HepG2 (cell line): Measurements from ENCODE around the gene KRTAP5-4. TPM values are rescaled to one million over a fixed set of nuclear protein-coding genes. Genes with fewer than 3 reads are reported as not detected.

Experiments used
- ATAC-seq: fragments of 200-7000 bp; cut with Tn5 transposase; 3 replicates; pipeline ENCODE4 v1.9.1; 2020; ENCODE audit warnings: mild to moderate bottlenecking, moderate library complexity
- BruUV-seq: library from RNA; stranded (reverse); fragments of 400-500 nt; replicated peaks from 2 replicates; lab custom pipeline; 2021; lab: Mats Ljungman, UMichigan
- CTCF ChIA-PET: fragments of 300-600 bp; formaldehyde crosslinking; extraction: SDS; loops from one replicate; lab custom pipeline; 2021; ENCODE audit warnings: low total read pairs, inconsistent platforms, low intra/inter-chr PET ratio; lab: Yijun Ruan, JAX
- POLR2A ChIA-PET: fragments of 350-600 bp; sonication (Branson Sonifier 250); formaldehyde crosslinking; loops from one replicate; lab custom pipeline; 2020; ENCODE audit warnings: antibody characterized with exemption, inconsistent platforms; lab: Yijun Ruan, JAX
- DNase-seq: peaks from one replicate; pipeline ENCODE4 v3.0.0-alpha.2; 2015; ENCODE audit warnings: low spot score
- FAIRE-seq: peaks from 3 replicates; lab custom pipeline; 2011; peaks lifted over from hg19 to GRCh38; lab: Jason Lieb, UNC
- H2AFZ ChIP-seq: one replicate; pipeline ENCODE4 v1.6.1; 2011; ENCODE audit warnings: low read length, inconsistent platforms
- H3K27ac ChIP-seq: fragments of 300-600 bp; 3 replicates; pipeline ENCODE4 v1.8.0; 2011; ENCODE audit warnings: mixed run types, mild to moderate bottlenecking, mixed read lengths, low read length, inconsistent platforms; ENCODE audit not compliant: insufficient read depth; ENCODE audit errors: extremely low read length
- H3K27me3 ChIP-seq, 2 experiments: fragments of 200-600 bp in 1 of 2; 2 replicates in 1 of 2; 3 replicates in 1 of 2; pipeline versions ENCODE4 v1.6.0 to v1.8.0; 2011; ENCODE audit warnings: low read length in 2 of 2, mild to moderate bottlenecking in 2 of 2, moderate library complexity in 2 of 2, inconsistent platforms in 1 of 2; ENCODE audit not compliant: insufficient read depth in 2 of 2, control insufficient read depth in 1 of 2
- H3K36me3 ChIP-seq, 2 experiments: fragments of 200-600 bp in 1 of 2; replicated peaks in 1 of 2; 2 replicates in 1 of 2; 3 replicates in 1 of 2; pipeline versions ENCODE4 v1.5.1 to v1.8.0; 2011; ENCODE audit warnings: low read length in 2 of 2, inconsistent platforms in 1 of 2; ENCODE audit not compliant: insufficient read depth in 2 of 2, control insufficient read depth in 1 of 2
- H3K4me1 ChIP-seq: 2 replicates; pipeline ENCODE4 v1.5.1; 2012; ENCODE audit warnings: low read length, inconsistent platforms; ENCODE audit not compliant: insufficient read depth
- H3K4me2 ChIP-seq: 2 replicates; pipeline ENCODE4 v1.6.0; 2011; ENCODE audit warnings: low read depth, low read length, inconsistent platforms
- H3K4me3 ChIP-seq, 3 experiments: fragments of 200-600 bp in 1 of 3; sonication (generic), shearing (Covaris generic) in 1 of 3; replicated peaks in 1 of 3; 2 replicates each; pipeline ENCODE4 v1.5.1; 2011 to 2016; ENCODE audit warnings: low read length in 3 of 3, inconsistent platforms in 2 of 3, low read depth in 2 of 3, mild to moderate bottlenecking in 2 of 3, control low read depth in 1 of 3, mixed read lengths in 1 of 3; ENCODE audit not compliant: insufficient read depth in 1 of 3
- H3K79me2 ChIP-seq: one replicate; pipeline ENCODE4 v1.6.1; 2011; ENCODE audit warnings: low read length, inconsistent platforms; ENCODE audit not compliant: insufficient read depth
- H3K9ac ChIP-seq: 2 replicates; pipeline ENCODE4 v1.6.0; 2011; ENCODE audit warnings: mild to moderate bottlenecking, low read depth, low read length, inconsistent platforms; ENCODE audit not compliant: insufficient read depth
- H3K9me3 ChIP-seq: 2 replicates; pipeline ENCODE4 v1.5.1; 2012; ENCODE audit warnings: mild to moderate bottlenecking, low read length
- H4K20me1 ChIP-seq: 2 replicates; pipeline ENCODE4 v1.6.0; 2011; ENCODE audit warnings: inconsistent platforms, mild to moderate bottlenecking, low read length, moderate library complexity; ENCODE audit not compliant: insufficient read depth
- DR1 ChIP-seq: sonication (generic); formaldehyde crosslinking; IDR thresholded peaks from 2 replicates; pipeline ENCODE4 v1.8.0; 2021; ENCODE audit warnings: mild to moderate bottlenecking, missing genetic modification reagents, inconsistent platforms
- HOXA7 ChIP-seq: sonication (generic); formaldehyde crosslinking; IDR thresholded peaks from 2 replicates; pipeline ENCODE4 v1.8.1; 2022; ENCODE audit warnings: mild to moderate bottlenecking, missing genetic modification reagents, moderate library complexity
- NFYC ChIP-seq: IDR thresholded peaks from 2 replicates; pipeline ENCODE4 v1.6.1; 2016; ENCODE audit warnings: missing genetic modification reagents, missing compliant biosample characterization
- NONO ChIP-seq, 2 experiments: fragments of 450-650 bp in 1 of 2; sonication (generic) in 1 of 2; formaldehyde crosslinking in 1 of 2; IDR thresholded peaks in 1 of 2; conservative IDR thresholded peaks in 1 of 2; 2 replicates each; pipeline versions ENCODE4 v1.6.1 to v1.8.0; 2017 to 2022; ENCODE audit warnings: mild to moderate bottlenecking in 1 of 2, missing genetic modification reagents in 1 of 2, moderate library complexity in 1 of 2
- RFX1 ChIP-seq: fragments of 450-650 bp; IDR thresholded peaks from 2 replicates; pipeline ENCODE4 v1.6.1; 2017
- SP1 ChIP-seq, 2 experiments: fragments of 450-650 bp in 1 of 2; sonication (generic) in 1 of 2; formaldehyde crosslinking in 1 of 2; IDR thresholded peaks; 2 replicates each; pipeline versions ENCODE4 v1.4.0 to v1.6.1; 2016 to 2020; ENCODE audit warnings: missing genetic modification reagents in 1 of 2
- ZIK1 ChIP-seq: sonication (generic); formaldehyde crosslinking; IDR thresholded peaks from 2 replicates; pipeline ENCODE4 v1.5.0; 2020; ENCODE audit warnings: mild to moderate bottlenecking, low read depth, missing genetic modification reagents, borderline replicate concordance
- ZNF143 ChIP-seq: sonication (generic); formaldehyde crosslinking; IDR thresholded peaks from 2 replicates; pipeline ENCODE4 v1.4.0; 2020; ENCODE audit warnings: missing genetic modification reagents
- ZNF207 ChIP-seq: fragments of 450-650 bp; IDR thresholded peaks from 2 replicates; pipeline ENCODE4 v1.6.1; 2016; ENCODE audit warnings: antibody characterized with exemption, borderline replicate concordance
- ZNF234 ChIP-seq: sonication (generic); formaldehyde crosslinking; conservative IDR thresholded peaks from 2 replicates; pipeline ENCODE4 v1.5.1; 2020; ENCODE audit warnings: mild to moderate bottlenecking, missing genetic modification reagents
- ZNF644 ChIP-seq: IDR thresholded peaks from 2 replicates; pipeline ENCODE4 v1.6.1; 2016; ENCODE audit warnings: low read depth
- ZNF652 ChIP-seq: IDR thresholded peaks from 2 replicates; pipeline ENCODE4 v1.6.1; 2016; ENCODE audit warnings: low read depth, borderline replicate concordance
- ZNF709 ChIP-seq: sonication (generic); formaldehyde crosslinking; IDR thresholded peaks from 2 replicates; pipeline ENCODE4 v1.5.0; 2020; ENCODE audit warnings: mild to moderate bottlenecking, missing genetic modification reagents
- WGBS: methylation state at CpG from one replicate; pipeline ENCODE4 v1.1.6; 2017; ENCODE audit warnings: low lambda C conversion rate; 5-methylcytosine and 5-hydroxymethylcytosine counted together
- in situ Hi-C: cut with HindIII; loops from 2 replicates; pipeline ENCODE4 v1.10.0; 2017; ENCODE audit warnings: low pct_unique_long_range_greater_than_20kb; ENCODE audit not compliant: extremely low pct_ligation_motif_present
- intact Hi-C: fragments of 100-400 bp; cut with micrococcal nuclease; formaldehyde crosslinking; loops from one replicate; pipeline ENCODE4 v1.10.0; 2022; ENCODE audit not compliant: unreplicated experiment
- polyA plus RNA-seq, 8 experiments: library from polyadenylated mRNA; depleted of rRNA in 3 of 8; stranded (reverse) in 7 of 8; unstranded in 1 of 8; fragments of >200 nt; fragmentation: Illumina TruSeq in 4 of 8; extraction: Trizol in 4 of 8; gene quantifications; 2 replicates each; pipeline versions ENCODE4 v1.2.1 to v1.2.3, GENCODE V29; 2011 to 2016; ENCODE audit warnings: low read depth in 4 of 8, missing spikeins in 1 of 8, mixed read lengths in 1 of 8; ENCODE audit not compliant: insufficient read depth in 1 of 8
- total RNA-seq, 5 experiments: library from RNA; depleted of rRNA; stranded (reverse); fragments of >200 nt; fragmentation: Illumina TruSeq; extraction: Trizol; gene quantifications; 2 replicates each; pipeline ENCODE4 v1.2.3, GENCODE V29; 2016; ENCODE audit warnings: low read depth in 1 of 5
- TF ChIP-seq, protein P1 (sequence below): sonication (generic); formaldehyde crosslinking; IDR thresholded peaks from 2 replicates; pipeline ENCODE4 v1.5.1; 2020; ENCODE audit warnings: missing genetic modification reagents, mild to moderate bottlenecking, borderline replicate concordance
- TF ChIP-seq, protein P2 (sequence below): sonication (generic); formaldehyde crosslinking; IDR thresholded peaks from 2 replicates; pipeline ENCODE4 v1.5.0; 2020; ENCODE audit warnings: missing genetic modification reagents
- TF ChIP-seq, protein P3 (sequence below): sonication (generic); formaldehyde crosslinking; IDR thresholded peaks from 2 replicates; pipeline ENCODE4 v1.5.0; 2020; ENCODE audit warnings: mild to moderate bottlenecking, missing genetic modification reagents, borderline replicate concordance
- TF ChIP-seq, protein P4 (sequence below): sonication (generic); formaldehyde crosslinking; IDR thresholded peaks from 2 replicates; pipeline ENCODE4 v1.4.0; 2020; ENCODE audit warnings: missing genetic modification reagents, borderline replicate concordance

Gene KRTAP5-4
- total and polyA plus RNA-seq, 2 of the 13 experiments (the other 11 are each of a cell fraction or from before 2014, with no cell fraction given): not detected

DNA sequence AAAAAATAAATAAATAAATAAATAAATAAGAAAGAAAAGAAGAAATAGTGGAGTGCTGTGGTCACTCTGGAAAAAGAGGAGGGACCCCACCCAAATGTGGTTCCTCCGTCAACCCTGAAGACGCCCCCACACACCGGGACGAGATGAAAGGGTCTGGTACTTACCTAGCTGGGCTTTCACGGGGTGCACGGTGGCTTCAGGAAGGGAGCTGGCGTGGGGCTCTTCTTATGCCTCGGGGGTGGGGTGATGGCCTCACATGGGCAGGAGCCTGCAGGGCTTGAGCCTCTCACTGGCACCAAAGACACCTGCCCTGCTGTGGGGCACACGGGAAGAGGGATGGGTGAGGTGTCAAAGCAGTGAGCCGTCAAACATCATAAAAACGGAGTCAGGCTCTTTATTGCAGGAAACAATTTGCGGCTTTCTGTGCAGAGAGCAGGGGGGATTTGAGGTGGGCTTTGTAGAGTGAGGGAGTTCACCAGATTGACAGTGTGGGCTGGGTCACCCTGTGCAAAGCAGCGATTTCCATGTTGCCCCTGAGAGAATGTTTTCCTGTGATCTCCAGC lies 47.1 kb upstream of the KRTAP5-4 start:
- H4K20me1 ChIP-seq: no peaks in the 10 kb centered on the region
- POLR2A ChIA-PET: no interaction called here
- FAIRE-seq (no peak), ATAC-seq (no peak), DNase-seq (no peak)
- no peak overlapping the region for H3K27ac ChIP-seq
- H3K4me3 ChIP-seq: no peak overlapping the region
- in situ Hi-C loops: no loop called here
- WGBS: 90% methylated on average over 13 of the region's 13 CpGs
- no peaks in the 10 kb centered on the region for H3K36me3 ChIP-seq
- BruUV-seq: no TSS peak
- no peak overlapping the region for H3K9ac ChIP-seq
- intact Hi-C loops: no loop called here
- no peaks in the 10 kb centered on the region for H3K79me2 ChIP-seq
- no peak overlapping the region for H3K4me2 ChIP-seq
- CTCF ChIA-PET: no interaction called here
- H3K4me1 ChIP-seq: peaks cover 54% of the 10 kb centered on the region
- no peaks in the 10 kb centered on the region for H3K9me3 ChIP-seq
- H3K27me3 ChIP-seq: no peaks in the 10 kb centered on the region
- no peak overlapping the region for H2AFZ ChIP-seq
- TF ChIP-seq ZNF207 (no peak), ZNF234 (no peak), ZNF143 (CRISPR knock-in tag) (no peak), ZNF709 (CRISPR knock-in tag) (no peak), DR1 (CRISPR knock-in tag) (no peak), NFYC (CRISPR knock-in tag) (no peak), ZNF652 (no peak), SP1 (IDR thresholded peaks at IDR 0.05) (no peak), SP1 (CRISPR knock-in tag; IDR thresholded peaks at IDR 0.05) (no peak), ZNF644 (CRISPR knock-in tag) (no peak), HOXA7 (CRISPR knock-in tag) (no peak), RFX1 (no peak), NONO (IDR thresholded peaks at IDR 0.05) (no peak), NONO (CRISPR knock-in tag; conservative IDR thresholded peaks at IDR 0.05) (no peak), ZIK1 (CRISPR knock-in tag) (no peak)
- TF ChIP-seq, protein P1, sequence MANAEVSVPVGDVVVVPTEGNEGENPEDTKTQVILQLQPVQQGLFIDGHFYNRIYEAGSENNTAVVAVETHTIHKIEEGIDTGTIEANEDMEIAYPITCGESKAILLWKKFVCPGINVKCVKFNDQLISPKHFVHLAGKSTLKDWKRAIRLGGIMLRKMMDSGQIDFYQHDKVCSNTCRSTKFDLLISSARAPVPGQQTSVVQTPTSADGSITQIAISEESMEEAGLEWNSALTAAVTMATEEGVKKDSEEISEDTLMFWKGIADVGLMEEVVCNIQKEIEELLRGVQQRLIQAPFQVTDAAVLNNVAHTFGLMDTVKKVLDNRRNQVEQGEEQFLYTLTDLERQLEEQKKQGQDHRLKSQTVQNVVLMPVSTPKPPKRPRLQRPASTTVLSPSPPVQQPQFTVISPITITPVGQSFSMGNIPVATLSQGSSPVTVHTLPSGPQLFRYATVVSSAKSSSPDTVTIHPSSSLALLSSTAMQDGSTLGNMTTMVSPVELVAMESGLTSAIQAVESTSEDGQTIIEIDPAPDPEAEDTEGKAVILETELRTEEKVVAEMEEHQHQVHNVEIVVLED (CRISPR knock-in tag): no peak
- TF ChIP-seq, protein P2, sequence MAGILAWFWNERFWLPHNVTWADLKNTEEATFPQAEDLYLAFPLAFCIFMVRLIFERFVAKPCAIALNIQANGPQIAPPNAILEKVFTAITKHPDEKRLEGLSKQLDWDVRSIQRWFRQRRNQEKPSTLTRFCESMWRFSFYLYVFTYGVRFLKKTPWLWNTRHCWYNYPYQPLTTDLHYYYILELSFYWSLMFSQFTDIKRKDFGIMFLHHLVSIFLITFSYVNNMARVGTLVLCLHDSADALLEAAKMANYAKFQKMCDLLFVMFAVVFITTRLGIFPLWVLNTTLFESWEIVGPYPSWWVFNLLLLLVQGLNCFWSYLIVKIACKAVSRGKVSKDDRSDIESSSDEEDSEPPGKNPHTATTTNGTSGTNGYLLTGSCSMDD (CRISPR knock-in tag): no peak
- TF ChIP-seq, protein P3, sequence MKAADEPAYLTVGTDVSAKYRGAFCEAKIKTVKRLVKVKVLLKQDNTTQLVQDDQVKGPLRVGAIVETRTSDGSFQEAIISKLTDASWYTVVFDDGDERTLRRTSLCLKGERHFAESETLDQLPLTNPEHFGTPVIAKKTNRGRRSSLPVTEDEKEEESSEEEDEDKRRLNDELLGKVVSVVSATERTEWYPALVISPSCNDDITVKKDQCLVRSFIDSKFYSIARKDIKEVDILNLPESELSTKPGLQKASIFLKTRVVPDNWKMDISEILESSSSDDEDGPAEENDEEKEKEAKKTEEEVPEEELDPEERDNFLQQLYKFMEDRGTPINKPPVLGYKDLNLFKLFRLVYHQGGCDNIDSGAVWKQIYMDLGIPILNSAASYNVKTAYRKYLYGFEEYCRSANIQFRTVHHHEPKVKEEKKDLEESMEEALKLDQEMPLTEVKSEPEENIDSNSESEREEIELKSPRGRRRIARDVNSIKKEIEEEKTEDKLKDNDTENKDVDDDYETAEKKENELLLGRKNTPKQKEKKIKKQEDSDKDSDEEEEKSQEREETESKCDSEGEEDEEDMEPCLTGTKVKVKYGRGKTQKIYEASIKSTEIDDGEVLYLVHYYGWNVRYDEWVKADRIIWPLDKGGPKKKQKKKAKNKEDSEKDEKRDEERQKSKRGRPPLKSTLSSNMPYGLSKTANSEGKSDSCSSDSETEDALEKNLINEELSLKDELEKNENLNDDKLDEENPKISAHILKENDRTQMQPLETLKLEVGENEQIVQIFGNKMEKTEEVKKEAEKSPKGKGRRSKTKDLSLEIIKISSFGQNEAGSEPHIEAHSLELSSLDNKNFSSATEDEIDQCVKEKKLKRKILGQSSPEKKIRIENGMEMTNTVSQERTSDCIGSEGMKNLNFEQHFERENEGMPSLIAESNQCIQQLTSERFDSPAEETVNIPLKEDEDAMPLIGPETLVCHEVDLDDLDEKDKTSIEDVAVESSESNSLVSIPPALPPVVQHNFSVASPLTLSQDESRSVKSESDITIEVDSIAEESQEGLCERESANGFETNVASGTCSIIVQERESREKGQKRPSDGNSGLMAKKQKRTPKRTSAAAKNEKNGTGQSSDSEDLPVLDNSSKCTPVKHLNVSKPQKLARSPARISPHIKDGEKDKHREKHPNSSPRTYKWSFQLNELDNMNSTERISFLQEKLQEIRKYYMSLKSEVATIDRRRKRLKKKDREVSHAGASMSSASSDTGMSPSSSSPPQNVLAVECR (CRISPR knock-in tag): no peak
- TF ChIP-seq, protein P4, sequence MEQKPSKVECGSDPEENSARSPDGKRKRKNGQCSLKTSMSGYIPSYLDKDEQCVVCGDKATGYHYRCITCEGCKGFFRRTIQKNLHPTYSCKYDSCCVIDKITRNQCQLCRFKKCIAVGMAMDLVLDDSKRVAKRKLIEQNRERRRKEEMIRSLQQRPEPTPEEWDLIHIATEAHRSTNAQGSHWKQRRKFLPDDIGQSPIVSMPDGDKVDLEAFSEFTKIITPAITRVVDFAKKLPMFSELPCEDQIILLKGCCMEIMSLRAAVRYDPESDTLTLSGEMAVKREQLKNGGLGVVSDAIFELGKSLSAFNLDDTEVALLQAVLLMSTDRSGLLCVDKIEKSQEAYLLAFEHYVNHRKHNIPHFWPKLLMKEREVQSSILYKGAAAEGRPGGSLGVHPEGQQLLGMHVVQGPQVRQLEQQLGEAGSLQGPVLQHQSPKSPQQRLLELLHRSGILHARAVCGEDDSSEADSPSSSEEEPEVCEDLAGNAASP (CRISPR knock-in tag): no peak
